SU-DHL-6 (cell line): ENCODE results near the gene LHFPL6.

Experiments
- CTCF ChIP-seq: fragments of 200-600 bp; sonication (generic); IDR thresholded peaks from one replicate; pipeline ENCODE4 v1.5.1; 2017; ENCODE audit warnings: antibody characterized with exemption, mild to moderate bottlenecking, low read length, moderate library complexity; ENCODE audit not compliant: insufficient read depth, poor library complexity, severe bottlenecking
- EZH2phosphoT487 ChIP-seq: fragments of 200-600 bp; sonication (generic), shearing (Covaris generic); conservative IDR thresholded peaks from 2 replicates; pipeline ENCODE4 v1.6.1; 2018; ENCODE audit warnings: mild to moderate bottlenecking, antibody characterized with exemption, low read length, moderate library complexity, mixed read lengths

- TF ChIP-seq CTCF = no peak
- TF ChIP-seq EZH2phosphoT487 = no peak
Measured at GRCh38 chr13:39587939-39588338, 15.1 kb downstream of the LHFPL6 start.
